ENCODE results near the gene MKS1.

MKS1 gene

GRCh38 chr17:58195518-58196123, 23.4 kb downstream of the MKS1 start:
- DNase-seq, result no peak

- no peak for DNase-seq
Observed at GRCh38 chr17:58193641-58194255, 25.3 kb downstream of the MKS1 start.

- DNase-seq, result no peak
Observed at GRCh38 chr17:58192612-58193011, 26.4 kb downstream of the MKS1 start, which contains the start of gene EPX. Gene EPX, plus strand, starts transcription at chr17:58192726. Its CDS starts 121 bp downstream, at chr17:58192847.

- DNase-seq, result no peak
Observed at GRCh38 chr17:58191241-58191896, 27.7 kb downstream of the MKS1 start.

GRCh38 chr17:58189436-58190146, 29.5 kb downstream of the MKS1 start:
- DNase-seq, result no peak

- DNase-seq, result no peak
Observed at GRCh38 chr17:58187675-58188074, 31.4 kb downstream of the MKS1 start.

GRCh38 chr17:58187063-58187462, 32.0 kb downstream of the MKS1 start:
- DNase-seq, result no peak

GRCh38 chr17:58186591-58186990, 32.5 kb downstream of the MKS1 start:
- no peak for DNase-seq

- no peak for DNase-seq
Observed at GRCh38 chr17:58184986-58185761, 33.9 kb downstream of the MKS1 start.

- DNase-seq, result no peak
Observed at GRCh38 chr17:58184308-58184985, 34.6 kb downstream of the MKS1 start.

- no peak for DNase-seq
Observed at GRCh38 chr17:58183514-58183913, 35.5 kb downstream of the MKS1 start.

- no peak for DNase-seq
Observed at GRCh38 chr17:58181796-58182195, 37.3 kb downstream of the MKS1 start.

GRCh38 chr17:58176200-58176599, 42.9 kb downstream of the MKS1 start:
- DNase-seq, result no peak

GRCh38 chr17:58174871-58175270, 44.2 kb downstream of the MKS1 start:
- DNase-seq, result no peak

GRCh38 chr17:58172369-58173071, 46.5 kb downstream of the MKS1 start:
- peak; percentile 11 for DNase-seq

- no peak for DNase-seq
Observed at GRCh38 chr17:58170622-58171021, 48.4 kb downstream of the MKS1 start.

- DNase-seq, result no peak
Observed at GRCh38 chr17:58166682-58167081, 52.4 kb downstream of the MKS1 start, which contains the start of gene OR4D2. Gene OR4D2, plus strand, starts transcription at chr17:58166982. Its CDS starts 2,674 bp downstream, at chr17:58169656.

- DNase-seq, result no peak
Observed at GRCh38 chr17:58165981-58166380, 53.1 kb downstream of the MKS1 start.

- DNase-seq, result no peak
Observed at GRCh38 chr17:58161566-58161965, 57.5 kb downstream of the MKS1 start.

- no peak for DNase-seq
Observed at GRCh38 chr17:58158181-58158580, 60.9 kb downstream of the MKS1 start.

Data from stimulated activated naive CD4-positive, alpha-beta T cell treated with Interleukin-2 at 50 U/mL for 16 hours (primary cell).